PC-9 (cell line): ENCODE data around the gene MCU.

Experiments
- CTCF ChIP-seq: fragments of 200-600 bp; sonication (generic); conservative IDR thresholded peaks from 2 replicates; pipeline ENCODE4 v1.6.1; 2017; ENCODE audit warnings: mixed run types, antibody characterized with exemption, mild to moderate bottlenecking, moderate library complexity
- EZH2 ChIP-seq: fragments of 200-600 bp; sonication (generic); IDR thresholded peaks from 2 replicates; pipeline ENCODE4 v1.8.0; 2017; ENCODE audit warnings: antibody characterized with exemption, low read depth

GRCh38 chr10:72665925-72666324, 26.0 kb upstream of the MCU start:
- TF ChIP-seq CTCF = no peak
- TF ChIP-seq EZH2 = no peak
